RWPE2 (cell line): ENCODE measurements around the gene EZR.
"Not testable (repeated sequence)": the region's sequence is repeated elsewhere in the genome, so short reads cannot be mapped to it uniquely, and the experiment has no call there.

Experiments used
- ATAC-seq: fragments of 200-7000 bp; cut with Tn5 transposase; 3 replicates; pipeline ENCODE4 v1.9.1; 2021; ENCODE audit warnings: low read depth
- DNase-seq: peaks from one replicate; pipeline ENCODE4 v3.0.0-alpha.2; 2020; ENCODE audit warnings: low spot score
- H3K27ac ChIP-seq: fragments of 450-650 bp; 2 replicates; pipeline ENCODE4 v1.5.1; 2017; ENCODE audit warnings: mild to moderate bottlenecking; ENCODE audit not compliant: poor library complexity, severe bottlenecking
- H3K27me3 ChIP-seq: fragments of 250-450 bp; sonication (Bioruptor Pico); 2 replicates; pipeline ENCODE4 v1.5.1; 2021; ENCODE audit warnings: mild to moderate bottlenecking, moderate library complexity; ENCODE audit not compliant: insufficient read depth, poor library complexity, severe bottlenecking
- H3K36me3 ChIP-seq: fragments of 250-450 bp; sonication (Bioruptor Pico); 2 replicates; pipeline ENCODE4 v1.5.1; 2020; ENCODE audit warnings: low read depth, mild to moderate bottlenecking, moderate library complexity
- H3K4me1 ChIP-seq: fragments of 250-450 bp; sonication (Bioruptor Pico); 2 replicates; pipeline ENCODE4 v1.5.1; 2021; ENCODE audit warnings: mild to moderate bottlenecking, moderate library complexity; ENCODE audit not compliant: insufficient read depth, poor library complexity, severe bottlenecking
- H3K4me3 ChIP-seq: fragments of 250-450 bp; sonication (Bioruptor Pico); 2 replicates; pipeline ENCODE4 v1.5.1; 2021; ENCODE audit warnings: mild to moderate bottlenecking, moderate library complexity; ENCODE audit not compliant: severe bottlenecking
- H3K9me3 ChIP-seq: fragments of 250-450 bp; sonication (Bioruptor Pico); 2 replicates; pipeline ENCODE4 v1.5.1; 2021; ENCODE audit warnings: mild to moderate bottlenecking, moderate library complexity; ENCODE audit not compliant: severe bottlenecking
- TF ChIP-seq, protein P1 (sequence below): fragments of 450-650 bp; IDR thresholded peaks from one replicate; pipeline ENCODE4 v1.5.1; 2017; ENCODE audit warnings: mild to moderate bottlenecking, moderate library complexity; ENCODE audit not compliant: poor library complexity, severe bottlenecking

The EZR gene

GRCh38 chr6:158843751-158844683 is 24.8 kb upstream of the EZR start:
- H3K27ac ChIP-seq: no peak overlapping the region

GRCh38 chr6:158841358-158841757 is 22.2 kb upstream of the EZR start:
- Histone ChIP-seq H3K27ac (no peak overlapping the region), H3K4me1 (no peaks in the 10 kb centered on the region), H3K9me3 (no peaks in the 10 kb centered on the region), H3K36me3 (no peaks in the 10 kb centered on the region), H3K4me3 (no peak overlapping the region), H3K27me3 (no peaks in the 10 kb centered on the region)
- ATAC-seq: no peak
- TF ChIP-seq, protein P1, sequence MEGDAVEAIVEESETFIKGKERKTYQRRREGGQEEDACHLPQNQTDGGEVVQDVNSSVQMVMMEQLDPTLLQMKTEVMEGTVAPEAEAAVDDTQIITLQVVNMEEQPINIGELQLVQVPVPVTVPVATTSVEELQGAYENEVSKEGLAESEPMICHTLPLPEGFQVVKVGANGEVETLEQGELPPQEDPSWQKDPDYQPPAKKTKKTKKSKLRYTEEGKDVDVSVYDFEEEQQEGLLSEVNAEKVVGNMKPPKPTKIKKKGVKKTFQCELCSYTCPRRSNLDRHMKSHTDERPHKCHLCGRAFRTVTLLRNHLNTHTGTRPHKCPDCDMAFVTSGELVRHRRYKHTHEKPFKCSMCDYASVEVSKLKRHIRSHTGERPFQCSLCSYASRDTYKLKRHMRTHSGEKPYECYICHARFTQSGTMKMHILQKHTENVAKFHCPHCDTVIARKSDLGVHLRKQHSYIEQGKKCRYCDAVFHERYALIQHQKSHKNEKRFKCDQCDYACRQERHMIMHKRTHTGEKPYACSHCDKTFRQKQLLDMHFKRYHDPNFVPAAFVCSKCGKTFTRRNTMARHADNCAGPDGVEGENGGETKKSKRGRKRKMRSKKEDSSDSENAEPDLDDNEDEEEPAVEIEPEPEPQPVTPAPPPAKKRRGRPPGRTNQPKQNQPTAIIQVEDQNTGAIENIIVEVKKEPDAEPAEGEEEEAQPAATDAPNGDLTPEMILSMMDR: no peak
- no peak for DNase-seq

More at GRCh38 chr6:158843751-158844683, 24.8 kb upstream of the EZR start:
- ATAC-seq (no peak), DNase-seq (no peak)
- TF ChIP-seq, protein P1: no peak
- Histone ChIP-seq H3K4me1 (peaks cover 16% of the 10 kb centered on the region), H3K4me3 (no peak overlapping the region), H3K27me3 (no peaks in the 10 kb centered on the region), H3K36me3 (no peaks in the 10 kb centered on the region), H3K9me3 (no peaks in the 10 kb centered on the region)

DNA sequence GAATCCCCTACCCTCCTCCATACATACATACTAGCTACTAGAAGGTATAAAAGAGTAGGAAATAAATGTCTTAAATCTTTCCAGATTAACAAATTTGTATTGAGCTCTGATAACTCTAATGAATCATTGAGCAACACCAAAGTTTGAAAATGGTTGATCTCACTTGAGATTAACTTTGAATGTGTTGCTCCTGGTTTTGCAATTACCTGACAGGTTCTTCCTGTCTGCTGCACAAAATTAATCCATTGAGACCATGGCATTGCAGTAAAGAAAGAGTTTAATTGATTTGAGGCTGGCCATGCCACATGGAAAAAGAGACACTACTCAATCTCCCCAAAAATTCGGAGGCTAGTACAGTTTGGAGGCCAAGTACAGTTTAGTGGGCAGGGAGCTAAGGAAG is 21.3 kb upstream of the EZR start:
- TF ChIP-seq, protein P1: no peak
- ATAC-seq (no peak), DNase-seq (no peak)
- Histone ChIP-seq H3K4me3 (no peak overlapping the region), H3K27ac (no peak overlapping the region), H3K27me3 (no peaks in the 10 kb centered on the region), H3K36me3 (no peaks in the 10 kb centered on the region), H3K4me1 (no peaks in the 10 kb centered on the region), H3K9me3 (no peaks in the 10 kb centered on the region)

DNA sequence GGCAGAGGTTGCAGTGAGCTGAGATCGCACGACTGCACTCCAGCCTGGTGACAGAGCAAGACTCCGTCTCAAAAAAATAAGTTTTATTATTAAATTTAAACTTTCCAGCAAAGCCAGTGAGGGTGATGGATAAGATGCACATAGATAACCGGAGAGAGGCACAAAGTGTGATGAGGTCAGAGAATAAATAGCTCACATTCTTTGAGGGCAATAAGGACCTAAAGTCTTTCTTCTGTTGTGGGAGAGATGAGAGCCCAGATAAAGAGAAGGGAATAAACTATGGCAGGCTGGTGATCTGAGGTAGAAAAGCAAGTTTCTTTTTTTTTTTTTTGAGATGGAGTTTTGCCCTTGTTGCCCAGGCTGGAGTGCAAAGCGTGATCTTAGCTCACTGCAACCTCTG is 20.6 kb upstream of the EZR start:
- DNase-seq (no peak), ATAC-seq (no peak)
- no peaks in the 10 kb centered on the region for H3K4me1 ChIP-seq
- H3K4me3 ChIP-seq: no peak overlapping the region
- no peak overlapping the region for H3K27ac ChIP-seq
- TF ChIP-seq, protein P1: no peak
- no peaks in the 10 kb centered on the region for H3K27me3 ChIP-seq
- no peaks in the 10 kb centered on the region for H3K36me3 ChIP-seq
- no peaks in the 10 kb centered on the region for H3K9me3 ChIP-seq

DNA sequence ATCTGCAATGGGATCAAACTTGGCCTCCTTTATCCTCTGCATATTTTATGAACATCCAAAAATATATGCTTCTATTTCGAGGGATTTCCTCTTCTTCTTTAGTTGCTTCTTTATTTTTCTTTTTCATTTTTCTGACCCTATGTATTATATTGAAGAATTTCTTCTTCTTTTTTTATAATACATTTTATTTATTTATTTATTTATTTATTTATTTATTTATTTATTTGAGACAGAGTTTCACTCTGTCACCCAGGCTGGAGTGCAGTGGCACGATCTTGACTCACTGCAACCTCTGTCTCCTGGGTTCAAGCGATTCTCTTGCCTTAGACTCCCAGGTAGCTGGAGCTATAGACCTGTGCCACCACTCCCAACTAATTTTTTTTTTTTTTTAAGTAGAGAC is 19.6 kb upstream of the EZR start:
- not testable (repeated sequence) for H3K36me3 ChIP-seq, H3K4me3 ChIP-seq, DNase-seq, ATAC-seq, H3K27ac ChIP-seq, H3K4me1 ChIP-seq, H3K9me3 ChIP-seq, H3K27me3 ChIP-seq
